Measurements from ENCODE around the gene PLXND1. TPM values are rescaled to one million over a fixed set of nuclear protein-coding genes. Genes with fewer than 3 reads are reported as not detected.

The PLXND1 gene
- total RNA-seq, 2 donors from 2014 or later, result 73.1 to 83.2 TPM

DNA sequence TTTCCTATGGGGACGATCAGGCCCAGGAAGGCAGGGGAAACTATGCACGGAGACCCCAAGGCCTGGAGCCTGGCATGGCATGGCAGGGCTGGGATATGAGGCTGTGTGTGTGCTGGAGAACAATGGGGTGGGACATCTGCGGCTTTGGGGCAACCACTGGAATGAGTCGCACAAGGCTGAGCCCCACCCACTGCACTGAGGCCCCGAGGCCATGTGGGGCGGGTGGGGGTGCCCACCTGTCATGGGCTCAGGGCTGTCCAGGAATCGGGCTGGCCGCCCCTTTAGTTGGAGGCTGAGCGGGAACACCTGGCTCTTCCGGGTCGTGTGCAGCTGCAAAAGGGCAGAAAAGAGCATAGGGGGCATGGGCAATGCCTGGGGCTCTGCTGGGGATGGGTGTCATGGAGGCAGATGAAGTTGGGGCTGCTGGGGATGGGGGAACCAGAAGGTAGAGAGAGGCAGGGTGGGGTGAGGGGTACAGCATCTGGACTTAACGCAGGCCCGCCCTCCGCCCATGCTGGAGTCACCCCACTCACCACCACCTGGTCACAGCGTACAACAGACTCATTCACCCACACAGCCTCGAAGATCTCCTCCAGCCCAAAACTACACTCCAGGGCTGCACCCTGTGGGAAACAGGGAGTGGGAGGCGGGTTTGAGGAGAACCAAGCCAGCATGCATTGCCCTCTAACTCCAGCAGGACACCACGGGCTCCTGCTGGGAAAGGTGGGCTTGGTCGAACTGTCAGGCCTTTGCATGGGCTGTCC lies 31.1 kb downstream of the PLXND1 start:
- Histone ChIP-seq H3K9ac (ENCODE audit: extremely low read depth, low read length, poor library complexity, severe bottlenecking) (no peak overlapping the region), H3K9me3 (ENCODE audit: control insufficient read depth, low read length) (no peaks in the 10 kb centered on the region), H3K4me1 (ENCODE audit: control insufficient read depth, insufficient read depth, low read length) (peaks cover 3% of the 10 kb centered on the region), H3K4me3 (ENCODE audit: low read length) (no peak overlapping the region), H3K27ac (ENCODE audit: low read depth, low read length) (no peak overlapping the region), H3K27me3 (ENCODE audit: control insufficient read depth, insufficient read depth, low read length, poor library complexity, severe bottlenecking) (no peaks in the 10 kb centered on the region), H3K36me3 (ENCODE audit: control insufficient read depth, insufficient read depth, low read length) (no peaks in the 10 kb centered on the region)
- Mint-ChIP-seq H3K36me3 (ENCODE audit: low read depth) (no peaks in the 10 kb centered on the region), H3K4me1 (peaks cover 15% of the 10 kb centered on the region), H3K27ac (no peak overlapping the region), H3K4me3 (no peak overlapping the region), H3K27me3 (ENCODE audit: insufficient read depth) (no peaks in the 10 kb centered on the region), H3K9me3 (no peaks in the 10 kb centered on the region)
- WGBS, 2 experiments (ENCODE audit: insufficient coverage in 1 of 2, insufficient read length in 1 of 2), result 93 to 94% methylated on average over 10 to 19 of the region's 19 CpGs
- TF ChIP-seq, protein P1, sequence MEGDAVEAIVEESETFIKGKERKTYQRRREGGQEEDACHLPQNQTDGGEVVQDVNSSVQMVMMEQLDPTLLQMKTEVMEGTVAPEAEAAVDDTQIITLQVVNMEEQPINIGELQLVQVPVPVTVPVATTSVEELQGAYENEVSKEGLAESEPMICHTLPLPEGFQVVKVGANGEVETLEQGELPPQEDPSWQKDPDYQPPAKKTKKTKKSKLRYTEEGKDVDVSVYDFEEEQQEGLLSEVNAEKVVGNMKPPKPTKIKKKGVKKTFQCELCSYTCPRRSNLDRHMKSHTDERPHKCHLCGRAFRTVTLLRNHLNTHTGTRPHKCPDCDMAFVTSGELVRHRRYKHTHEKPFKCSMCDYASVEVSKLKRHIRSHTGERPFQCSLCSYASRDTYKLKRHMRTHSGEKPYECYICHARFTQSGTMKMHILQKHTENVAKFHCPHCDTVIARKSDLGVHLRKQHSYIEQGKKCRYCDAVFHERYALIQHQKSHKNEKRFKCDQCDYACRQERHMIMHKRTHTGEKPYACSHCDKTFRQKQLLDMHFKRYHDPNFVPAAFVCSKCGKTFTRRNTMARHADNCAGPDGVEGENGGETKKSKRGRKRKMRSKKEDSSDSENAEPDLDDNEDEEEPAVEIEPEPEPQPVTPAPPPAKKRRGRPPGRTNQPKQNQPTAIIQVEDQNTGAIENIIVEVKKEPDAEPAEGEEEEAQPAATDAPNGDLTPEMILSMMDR (conservative IDR thresholded peaks at IDR 0.05), result peak; percentile 42
- DNase-seq, result no peak

DNA sequence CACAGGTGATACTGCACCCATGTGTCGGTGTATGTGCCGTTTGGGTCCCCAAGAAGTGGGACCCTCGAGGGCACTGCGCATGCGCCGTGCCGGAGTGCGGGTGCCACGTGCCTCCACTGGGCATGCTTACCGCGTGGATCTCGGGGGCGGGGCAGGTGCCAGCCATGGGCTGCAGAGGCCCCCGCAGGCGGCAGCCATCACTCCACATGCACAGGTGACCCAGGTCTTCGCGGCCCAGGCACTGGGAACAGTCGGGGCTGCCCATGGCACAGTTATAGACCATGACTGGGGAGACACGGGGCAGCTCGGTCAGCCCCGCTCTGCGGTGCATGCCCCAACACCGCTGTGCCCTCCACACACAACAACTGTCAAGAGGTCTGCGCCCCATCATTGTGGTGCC lies 32.3 kb downstream of the PLXND1 start:
- no peaks in the 10 kb centered on the region for H3K27me3 ChIP-seq (ENCODE audit: control insufficient read depth, insufficient read depth, low read length, poor library complexity, severe bottlenecking)
- Mint-ChIP-seq H3K9me3 (no peaks in the 10 kb centered on the region), H3K27me3 (ENCODE audit: insufficient read depth) (no peaks in the 10 kb centered on the region), H3K36me3 (ENCODE audit: low read depth) (no peaks in the 10 kb centered on the region), H3K4me3 (no peak overlapping the region), H3K27ac (no peak overlapping the region), H3K4me1 (peaks cover 15% of the 10 kb centered on the region)
- TF ChIP-seq, protein P1 (conservative IDR thresholded peaks at IDR 0.05), result no peak
- H3K4me1 ChIP-seq (ENCODE audit: control insufficient read depth, insufficient read depth, low read length), result peaks cover 3% of the 10 kb centered on the region
- H3K9me3 ChIP-seq (ENCODE audit: control insufficient read depth, low read length), result no peaks in the 10 kb centered on the region
- no peak overlapping the region for H3K9ac ChIP-seq (ENCODE audit: extremely low read depth, low read length, poor library complexity, severe bottlenecking)
- H3K4me3 ChIP-seq (ENCODE audit: low read length), result no peak overlapping the region
- no peaks in the 10 kb centered on the region for H3K36me3 ChIP-seq (ENCODE audit: control insufficient read depth, insufficient read depth, low read length)
- no peak overlapping the region for H3K27ac ChIP-seq (ENCODE audit: low read depth, low read length)
- no peak for DNase-seq
- 95 to 97% methylated on average over 15 to 24 of the region's 24 CpGs for WGBS, 2 experiments (ENCODE audit: insufficient coverage in 1 of 2, insufficient read length in 1 of 2)

DNA sequence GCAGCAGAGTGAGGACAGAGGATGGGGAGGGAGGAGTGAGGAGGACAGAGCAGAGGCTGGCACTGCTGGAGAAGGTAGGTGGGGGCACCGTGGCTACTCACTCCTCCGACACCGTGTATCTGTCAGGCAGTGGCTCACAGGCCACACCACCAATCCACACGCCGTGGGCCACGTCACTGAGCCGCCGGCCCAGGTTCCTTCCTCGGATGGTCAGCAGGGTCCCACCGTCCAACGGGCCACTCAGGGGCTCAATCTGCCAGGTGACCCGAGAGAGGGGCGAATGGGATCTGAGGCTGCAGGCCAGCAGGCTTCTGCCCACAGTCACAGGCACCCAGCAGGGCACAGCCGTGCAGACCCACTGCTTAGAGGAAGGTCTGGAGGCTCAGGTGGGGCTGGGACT lies 33.0 kb downstream of the PLXND1 start:
- H3K36me3 ChIP-seq (ENCODE audit: control insufficient read depth, insufficient read depth, low read length), result no peaks in the 10 kb centered on the region
- H3K27me3 Mint-ChIP-seq (ENCODE audit: insufficient read depth), result no peaks in the 10 kb centered on the region
- peaks cover 3% of the 10 kb centered on the region for H3K4me1 ChIP-seq (ENCODE audit: control insufficient read depth, insufficient read depth, low read length)
- no peaks in the 10 kb centered on the region for H3K9me3 ChIP-seq (ENCODE audit: control insufficient read depth, low read length)
- peak overlapping the region; percentile 81 for H3K27ac Mint-ChIP-seq
- peaks cover 5% of the 10 kb centered on the region for H3K36me3 Mint-ChIP-seq (ENCODE audit: low read depth)
- peaks cover 15% of the 10 kb centered on the region for H3K4me1 Mint-ChIP-seq
- TF ChIP-seq, protein P1 (conservative IDR thresholded peaks at IDR 0.05), result no peak
- H3K27me3 ChIP-seq (ENCODE audit: control insufficient read depth, insufficient read depth, low read length, poor library complexity, severe bottlenecking), result no peaks in the 10 kb centered on the region
- H3K9me3 Mint-ChIP-seq, result no peaks in the 10 kb centered on the region
- 94 to 100% methylated on average over 3 to 14 of the region's 14 CpGs for WGBS, 2 experiments (ENCODE audit: insufficient coverage in 1 of 2, insufficient read length in 1 of 2)
- no peak overlapping the region for H3K27ac ChIP-seq (ENCODE audit: low read depth, low read length)
- no peak overlapping the region for H3K4me3 ChIP-seq (ENCODE audit: low read length)
- DNase-seq, result no peak
- no peak overlapping the region for H3K4me3 Mint-ChIP-seq
- H3K9ac ChIP-seq (ENCODE audit: extremely low read depth, low read length, poor library complexity, severe bottlenecking), result no peak overlapping the region
